Endothelial cell of umbilical vein (primary cell): Measurements from ENCODE around the gene DERA. TPM values are rescaled to one million over a fixed set of nuclear protein-coding genes. Genes with fewer than 3 reads are reported as not detected.
"Not testable (repeated sequence)": the region's sequence is repeated elsewhere in the genome, so short reads cannot be mapped to it uniquely, and the experiment has no call there.

ENCODE experiments used
- BruUV-seq: library from RNA; stranded (reverse); fragments of 400-500 nt; replicated peaks from 2 replicates; lab custom pipeline; 2021; lab: Mats Ljungman, UMichigan
- CTCF ChIA-PET: fragments of 300-600, 350-600 bp; sonication (Branson Sonifier 250); formaldehyde crosslinking; loops from one replicate; lab custom pipeline; 2021; ENCODE audit warnings: antibody characterized with exemption, inconsistent platforms; lab: Charles Lee
- POLR2A ChIA-PET: fragments of 300-600, 350-600 bp; sonication (Branson Sonifier 250); formaldehyde crosslinking; loops from one replicate; lab custom pipeline; 2021; ENCODE audit warnings: antibody characterized with exemption, inconsistent platforms; lab: Charles Lee
- DNase-seq: peaks from one replicate; pipeline ENCODE4 v3.0.0-alpha.2; 2011; ENCODE audit warnings: low read depth, low spot score
- FAIRE-seq: peaks from 2 replicates; lab custom pipeline; 2011; peaks lifted over from hg19 to GRCh38; lab: Jason Lieb, UNC
- H2AFZ ChIP-seq: 2 replicates; pipeline ENCODE4 v1.6.0; 2012; ENCODE audit warnings: low read depth, low read length, control low read depth, inconsistent platforms
- H3K27ac ChIP-seq: 2 replicates; pipeline ENCODE4 v1.5.1; 2011; ENCODE audit warnings: low read depth, mild to moderate bottlenecking, control low read depth, low read length, moderate library complexity; ENCODE audit not compliant: insufficient read depth
- H3K27me3 ChIP-seq, 2 experiments: 2 replicates each; pipeline versions ENCODE4 v1.6.0 to v1.6.1; 2011; ENCODE audit warnings: low read length in 2 of 2, mixed read lengths in 1 of 2; ENCODE audit not compliant: control insufficient read depth in 2 of 2, insufficient read depth in 2 of 2
- H3K36me3 ChIP-seq, 2 experiments: 2 replicates in 1 of 2; 3 replicates in 1 of 2; pipeline ENCODE4 v1.5.1; 2011; ENCODE audit warnings: low read length in 2 of 2, mild to moderate bottlenecking in 1 of 2, moderate library complexity in 1 of 2; ENCODE audit not compliant: control insufficient read depth in 2 of 2, insufficient read depth in 2 of 2; ENCODE audit errors: extremely low read depth in 1 of 2
- H3K4me1 ChIP-seq: 3 replicates; pipeline ENCODE4 v1.5.1; 2011; ENCODE audit warnings: mild to moderate bottlenecking, low read length; ENCODE audit not compliant: control insufficient read depth, insufficient read depth; ENCODE audit errors: extremely low read depth
- H3K4me2 ChIP-seq: 2 replicates; pipeline ENCODE4 v1.6.1; 2011; ENCODE audit warnings: low read length, control low read depth, mixed read lengths; ENCODE audit not compliant: insufficient read depth
- H3K4me3 ChIP-seq, 3 experiments: fragments of 200-600 bp in 1 of 3; sonication (generic), shearing (Covaris generic) in 1 of 3; replicated peaks in 1 of 3; 2 replicates each; pipeline ENCODE4 v1.5.1; 2011 to 2016; ENCODE audit warnings: control low read depth in 3 of 3, low read length in 3 of 3, mild to moderate bottlenecking in 2 of 3, inconsistent platforms in 1 of 3, low read depth in 1 of 3, moderate library complexity in 1 of 3; ENCODE audit not compliant: insufficient read depth in 1 of 3
- H3K79me2 ChIP-seq: 2 replicates; pipeline ENCODE4 v1.6.0; 2012; ENCODE audit warnings: low read length, inconsistent platforms; ENCODE audit not compliant: control insufficient read depth, insufficient read depth
- H3K9ac ChIP-seq: replicated peaks from 2 replicates; pipeline ENCODE3; 2011; ENCODE audit warnings: low read length, control low read depth; ENCODE audit not compliant: insufficient read depth; ENCODE audit errors: extremely low read depth
- H3K9me1 ChIP-seq: replicated peaks from 3 replicates; pipeline ENCODE4 v1.6.0; 2011; ENCODE audit warnings: mild to moderate bottlenecking, low read length; ENCODE audit not compliant: control insufficient read depth, insufficient read depth; ENCODE audit errors: extremely low read depth
- H3K9me3 ChIP-seq: replicated peaks from 2 replicates; pipeline ENCODE4 v1.5.1; 2012; ENCODE audit warnings: low read length, inconsistent platforms; ENCODE audit not compliant: control insufficient read depth, insufficient read depth
- H4K20me1 ChIP-seq: replicated peaks from 2 replicates; pipeline ENCODE3; 2011; ENCODE audit warnings: mild to moderate bottlenecking, low read length; ENCODE audit not compliant: control insufficient read depth, insufficient read depth; ENCODE audit errors: extremely low read depth
- CTCF ChIP-seq, 2 donors: IDR thresholded peaks; 1 replicate in 1 of 2; 2 replicates in 1 of 2; pipeline ENCODE4 v1.5.1; 2011; ENCODE audit warnings: low read length in 2 of 2, mild to moderate bottlenecking in 2 of 2, moderate library complexity in 2 of 2, control low read depth in 1 of 2, inconsistent platforms in 1 of 2, low read depth in 1 of 2; ENCODE audit not compliant: insufficient read depth in 1 of 2; ENCODE audit errors: extremely low read depth in 1 of 2
- EZH2 ChIP-seq: IDR thresholded peaks from 2 replicates; pipeline ENCODE4 v1.6.1; 2012; ENCODE audit warnings: borderline replicate concordance, low read depth, mild to moderate bottlenecking, moderate library complexity, low read length, inconsistent platforms; ENCODE audit not compliant: severe bottlenecking
- FOS ChIP-seq: IDR thresholded peaks from 2 replicates; pipeline ENCODE4 v1.6.1; 2011; ENCODE audit warnings: mild to moderate bottlenecking, low read length, moderate library complexity, borderline replicate concordance; ENCODE audit not compliant: insufficient read depth
- GATA2 ChIP-seq: IDR thresholded peaks from 2 replicates; pipeline ENCODE4 v1.7.0; 2011; ENCODE audit warnings: low read depth, mild to moderate bottlenecking, moderate library complexity, mixed read lengths, low read length; ENCODE audit not compliant: insufficient read length, insufficient read depth
- JUN ChIP-seq: IDR thresholded peaks from 2 replicates; pipeline ENCODE4 v1.6.1; 2011; ENCODE audit warnings: borderline replicate concordance, low read depth; ENCODE audit not compliant: insufficient read length, insufficient read depth
- MAX ChIP-seq: IDR thresholded peaks from 2 replicates; pipeline ENCODE4 v1.6.1; 2011; ENCODE audit not compliant: insufficient read depth, insufficient read length
- MYC ChIP-seq: IDR thresholded peaks from one replicate; pipeline ENCODE4 v1.6.1; 2011; ENCODE audit warnings: mild to moderate bottlenecking, low read depth, low read length
- POLR2A ChIP-seq: IDR thresholded peaks from 2 replicates; pipeline ENCODE4 v1.6.1; 2012; ENCODE audit warnings: low read depth, mild to moderate bottlenecking, control low read depth, low read length
- POLR2AphosphoS5 ChIP-seq: IDR thresholded peaks from 2 replicates; pipeline ENCODE4 v1.6.1; 2012; ENCODE audit warnings: low read depth, mild to moderate bottlenecking, control low read depth, low read length, moderate library complexity; ENCODE audit not compliant: insufficient read depth
- dilution Hi-C: fragments of 300-500 bp; cut with MboI; formaldehyde crosslinking; loops from one replicate; pipeline ENCODE4 v1.15.0; 2019; ENCODE audit warnings: low sequenced_read_pairs; ENCODE audit not compliant: extremely low pct_ligation_motif_present
- intact Hi-C: fragments of 100-400 bp; cut with micrococcal nuclease; formaldehyde crosslinking; loops from one replicate; pipeline ENCODE4 v1.10.0; 2022
- polyA plus RNA-seq, 4 experiments: library from polyadenylated mRNA; depleted of rRNA in 3 of 4; stranded (reverse) in 3 of 4; unstranded in 1 of 4; fragments of >200 nt; gene quantifications; 2 replicates each; pipeline versions ENCODE4 v1.2.1 to v1.2.3, GENCODE V29; 2011 to 2012; ENCODE audit warnings: missing spikeins in 1 of 4
- total RNA-seq: library from RNA; stranded (reverse); gene quantifications from 2 replicates; pipeline ENCODE4 v1.2.3, GENCODE V29; 2021

Gene DERA
- total and polyA plus RNA-seq, 2 donors (not counting 3 experiments of a cell fraction or from before 2014, with no cell fraction given): 19.8 to 41.5 TPM

- intact Hi-C loops: loop anchor here (10.0 kb wide), 1 partner anchor 431 kb away; the partner anchor contains the start of gene MGST1
- POLR2A ChIA-PET: not testable (repeated sequence)
Observed at GRCh38 chr12:15914131-15914530, 3.0 kb downstream of the DERA start.

DNA sequence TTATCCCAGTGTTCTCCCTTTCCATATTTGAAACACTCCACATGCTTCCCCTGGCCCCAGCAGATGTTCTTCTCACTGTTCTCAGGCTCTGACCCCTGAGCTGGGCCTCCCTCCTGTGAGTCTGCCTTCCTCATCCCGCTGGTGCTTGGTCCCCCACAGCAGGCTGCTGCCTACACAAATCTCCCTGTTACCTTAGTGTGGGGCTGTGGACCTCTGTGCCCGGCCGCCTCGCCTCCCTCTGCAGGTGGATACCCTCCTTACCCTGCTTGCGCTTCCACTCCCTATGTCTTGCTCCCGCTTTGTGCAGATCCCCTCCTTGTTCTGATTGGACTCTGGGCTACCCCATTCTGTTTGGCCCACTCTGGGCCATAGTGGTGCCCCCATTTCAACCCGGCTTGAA, 6.9 kb downstream of the DERA start:
- dilution Hi-C loops: no loop called here
- FAIRE-seq: no peak
- no peak for DNase-seq
- no peak overlapping the region for H3K27ac ChIP-seq
- intact Hi-C loops: loop anchor here (10.0 kb wide), 1 partner anchor 427 kb away; the partner anchor contains the start of gene MGST1
- no TSS peak for BruUV-seq
- H2AFZ ChIP-seq: no peak overlapping the region
- TF ChIP-seq FOS (no peak), POLR2AphosphoS5 (no peak), CTCF (IDR thresholded peaks at IDR 0.05; ENCODE audit: extremely low read depth in 1 of 2, insufficient read depth in 1 of 2, low read depth in 1 of 2, low read length in 2 of 2) (no peak), MAX (no peak), EZH2 (no peak), MYC (no peak), GATA2 (no peak), JUN (no peak), POLR2A (no peak)
- POLR2A ChIA-PET: no interaction called here
- no peaks in the 10 kb centered on the region for H4K20me1 ChIP-seq
- H3K9me3 ChIP-seq: no peaks in the 10 kb centered on the region
- H3K79me2 ChIP-seq: peaks cover 21% of the 10 kb centered on the region
- H3K9ac ChIP-seq: no peak overlapping the region
- no peaks in the 10 kb centered on the region for H3K27me3 ChIP-seq
- H3K4me1 ChIP-seq: peaks cover 2% of the 10 kb centered on the region
- CTCF ChIA-PET: interaction anchor here (1.8 kb wide), 1 partner anchor 25 kb away, joined by 3 read pairs; no protein-coding TSS in a partner anchor
- H3K9me1 ChIP-seq: no peaks in the 10 kb centered on the region
- H3K36me3 ChIP-seq: no peaks in the 10 kb centered on the region
- no peak overlapping the region for H3K4me3 ChIP-seq
- H3K4me2 ChIP-seq: no peak overlapping the region

More at GRCh38 chr12:15914131-15914530, 3.0 kb downstream of the DERA start:
- H3K36me3 ChIP-seq, dilution Hi-C loops, H3K27ac ChIP-seq, H3K9me3 ChIP-seq, H3K9ac ChIP-seq, H2AFZ ChIP-seq, H3K4me2 ChIP-seq, H3K4me3 ChIP-seq, FAIRE-seq, H3K9me1 ChIP-seq, DNase-seq, H4K20me1 ChIP-seq, BruUV-seq, H3K27me3 ChIP-seq: not testable (repeated sequence)
- Histone ChIP-seq H3K79me2 (peaks cover 14% of the 10 kb centered on the region), H3K4me1 (peaks cover 17% of the 10 kb centered on the region)
- CTCF ChIA-PET: interaction anchor here (0.6 to 3.8 kb wide), 3 partner anchors 11 to 64 kb away, joined by 3 to 21 read pairs (median 3); no protein-coding TSS in a partner anchor
